ENCODE measurements around the gene LMOD1.
"Not testable (repeated sequence)": the region's sequence is repeated elsewhere in the genome, so short reads cannot be mapped to it uniquely, and the experiment has no call there.

The LMOD1 gene

GRCh38 chr1:201890806-201891450 lies 55.4 kb downstream of the LMOD1 start:
- DNase-seq = no peak

DNA sequence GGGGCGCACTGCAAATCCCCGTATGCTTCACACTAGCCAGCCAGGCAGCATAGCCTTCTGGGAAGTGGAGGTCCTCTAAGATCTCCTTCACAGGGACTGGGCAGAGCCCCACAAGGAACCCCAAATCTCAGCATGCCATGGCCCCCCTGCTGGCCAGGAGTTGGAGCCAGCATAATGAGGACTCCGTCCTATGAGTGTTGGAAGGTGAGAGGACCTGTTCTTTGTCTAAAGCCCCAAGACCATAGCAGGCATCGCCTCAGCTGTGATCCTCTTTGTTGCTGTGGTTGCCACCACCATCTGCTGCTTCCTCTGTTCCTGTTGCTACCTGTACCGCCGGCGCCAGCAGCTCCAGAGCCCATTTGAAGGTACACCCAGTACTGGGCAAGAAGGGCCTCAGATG lies 56.1 kb downstream of the LMOD1 start:
- DNase-seq = no peak

- no peak for DNase-seq
Measured at GRCh38 chr1:201889090-201889968, 57.0 kb downstream of the LMOD1 start.

DNA sequence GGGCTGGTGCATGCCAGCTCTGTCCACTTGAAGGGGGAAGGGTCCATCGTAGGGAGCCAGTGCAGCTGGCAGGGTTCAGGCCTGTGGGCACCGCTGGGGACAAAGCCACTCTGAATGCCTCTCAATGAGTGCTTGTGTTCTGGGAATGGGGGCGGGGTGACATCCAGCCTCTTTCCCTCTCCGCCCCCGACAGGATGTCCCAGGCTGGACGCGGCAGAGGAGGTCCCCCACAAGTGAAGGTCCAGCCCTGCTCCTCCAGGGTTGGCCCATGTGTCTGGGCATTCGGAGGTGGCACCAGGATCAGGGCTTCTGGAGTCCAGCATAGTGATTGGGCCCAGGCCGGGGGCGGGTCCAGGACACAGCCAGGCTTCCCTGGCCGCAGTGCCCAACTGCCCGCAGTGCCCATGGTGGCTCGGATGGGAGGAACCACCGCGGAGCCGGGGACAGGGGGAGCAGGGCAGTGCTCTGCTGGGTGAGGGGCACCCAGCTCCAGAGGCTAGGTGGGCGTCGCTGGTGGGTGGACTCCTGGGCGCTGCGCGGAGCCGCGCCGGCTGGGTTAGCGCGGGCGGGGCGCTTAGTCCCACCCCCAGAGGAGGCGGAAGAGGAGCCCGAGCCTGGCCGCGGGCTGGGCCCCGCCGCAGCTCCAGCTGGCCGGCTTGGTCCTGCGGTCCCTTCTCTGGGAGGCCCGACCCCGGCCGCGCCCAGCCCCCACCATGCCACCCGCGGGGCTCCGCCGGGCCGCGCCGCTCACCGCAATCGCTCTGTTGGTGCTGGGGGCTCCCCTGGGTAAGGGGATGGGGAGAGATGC lies 57.9 kb downstream of the LMOD1 start, which contains the start of gene SHISA4:
SHISA4 (plus strand) TSS at position 617 of the 808 bp plus-strand sequence; CDS start at position 714, 97 bp downstream.
- DNase-seq = no peak

DNA sequence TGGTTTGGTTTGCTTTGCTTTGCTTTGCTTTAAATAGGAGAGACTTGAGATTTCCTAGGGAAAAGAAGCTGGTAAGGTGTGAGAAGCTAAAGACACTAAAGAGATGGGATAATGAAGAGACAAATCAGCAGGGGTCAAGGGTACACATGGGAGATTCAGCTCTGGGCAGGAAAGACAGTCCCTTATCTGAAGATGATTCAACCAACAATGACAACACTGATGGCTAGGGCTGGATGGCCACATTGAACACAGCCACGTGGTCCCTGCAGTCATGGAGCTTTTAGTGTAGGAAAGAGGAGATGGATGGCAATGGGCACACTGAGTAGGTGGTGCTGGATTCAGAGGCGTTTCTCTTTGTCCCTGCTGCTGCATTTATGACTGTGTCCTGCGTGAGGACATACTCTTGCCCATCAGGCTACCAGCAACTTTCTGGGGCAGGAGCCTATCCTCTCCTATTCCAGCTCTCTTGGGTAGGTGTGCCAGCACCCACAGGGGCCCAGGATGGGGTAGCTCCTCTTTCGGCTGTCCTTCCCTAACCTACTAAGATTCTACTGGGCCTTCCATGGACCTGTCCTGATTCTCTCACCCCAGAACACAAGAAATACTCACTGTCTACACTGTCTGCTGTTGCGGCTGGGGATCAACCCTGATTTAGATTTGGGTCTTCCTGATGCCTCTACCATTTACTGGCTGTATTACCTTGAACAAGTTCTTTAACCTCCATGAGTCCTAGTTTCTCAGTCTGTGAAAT lies 59.1 kb downstream of the LMOD1 start:
- DNase-seq = no peak

GRCh38 chr1:201886103-201886885 lies 60.1 kb downstream of the LMOD1 start:
- no peak for DNase-seq

GRCh38 chr1:201885531-201886075 lies 60.7 kb downstream of the LMOD1 start:
- no peak for DNase-seq

DNA sequence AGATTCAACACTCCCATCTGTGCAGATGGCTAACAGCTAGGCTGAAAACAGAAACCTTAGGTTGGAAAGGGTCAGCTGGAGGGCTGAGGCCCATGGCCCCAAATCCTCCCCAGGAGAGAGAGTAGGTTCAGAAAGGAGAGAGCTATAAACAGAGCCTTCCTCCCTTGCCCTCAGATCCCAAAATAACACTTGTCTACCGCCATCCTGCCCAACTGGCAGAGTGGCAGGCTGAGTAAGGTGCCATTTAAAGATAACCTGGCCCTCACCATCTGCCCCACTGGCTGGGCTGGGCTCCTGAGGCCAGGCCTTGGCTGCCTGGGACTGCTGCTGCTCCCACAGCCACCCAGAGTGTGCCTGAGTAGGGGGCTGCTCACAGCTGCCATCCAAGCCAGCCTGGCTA lies 61.9 kb downstream of the LMOD1 start:
- DNase-seq = no peak

GRCh38 chr1:201883786-201884185 lies 62.6 kb downstream of the LMOD1 start:
- no peak for DNase-seq

GRCh38 chr1:201883266-201883665 lies 63.1 kb downstream of the LMOD1 start:
- no peak for DNase-seq

- no peak for DNase-seq
Measured at GRCh38 chr1:201882665-201883132, 63.6 kb downstream of the LMOD1 start.

DNA sequence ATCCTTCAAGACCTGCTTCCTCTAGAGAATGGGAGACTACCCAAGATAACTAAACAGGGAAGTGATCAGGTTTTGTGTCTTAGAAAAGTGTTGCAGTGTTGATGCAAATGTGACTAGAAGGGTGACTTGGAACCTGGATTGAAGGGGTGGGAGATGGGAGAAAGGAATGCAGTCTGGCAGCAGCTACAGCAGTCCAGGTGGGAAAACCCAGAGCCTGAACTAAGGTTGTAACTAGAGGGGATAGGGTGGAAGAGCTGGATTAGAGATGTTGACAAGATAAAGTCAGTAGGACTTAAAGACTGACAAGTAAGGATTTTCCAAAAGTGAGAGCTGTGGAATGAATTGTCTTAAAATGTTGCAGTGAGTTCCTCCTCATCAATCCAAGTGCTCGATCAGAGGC lies 64.7 kb downstream of the LMOD1 start:
- no peak for DNase-seq

DNA sequence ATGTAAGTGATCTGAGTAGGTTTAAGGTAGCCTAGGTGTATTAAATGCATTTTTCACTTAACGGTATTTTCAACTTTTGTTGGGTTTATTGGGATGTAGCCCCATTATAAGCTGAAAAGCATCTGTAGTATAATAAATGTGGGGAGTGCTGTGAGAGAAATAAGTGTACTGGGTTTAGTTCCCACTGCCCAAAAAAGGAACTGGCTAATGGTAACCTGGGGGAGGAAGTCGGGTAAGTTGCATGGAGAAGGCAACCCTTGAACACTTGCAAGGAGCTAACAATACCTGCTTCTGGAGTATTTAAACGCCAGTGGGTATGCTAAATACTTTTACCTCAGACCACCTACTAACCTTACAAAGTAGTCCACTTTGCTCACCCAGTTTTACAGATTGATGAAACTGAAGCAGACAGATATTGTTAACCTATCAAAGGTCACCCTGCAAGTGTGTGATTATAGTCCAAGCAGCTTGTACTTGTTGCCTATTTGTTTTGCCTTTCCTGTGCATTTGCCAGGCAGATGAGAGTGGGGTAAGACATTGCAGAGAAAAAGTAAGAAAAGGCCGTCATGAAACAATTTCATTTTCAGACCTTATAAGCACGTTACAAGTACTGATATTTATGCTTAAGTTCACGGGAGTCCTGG lies 65.3 kb downstream of the LMOD1 start:
- no peak for DNase-seq

DNA sequence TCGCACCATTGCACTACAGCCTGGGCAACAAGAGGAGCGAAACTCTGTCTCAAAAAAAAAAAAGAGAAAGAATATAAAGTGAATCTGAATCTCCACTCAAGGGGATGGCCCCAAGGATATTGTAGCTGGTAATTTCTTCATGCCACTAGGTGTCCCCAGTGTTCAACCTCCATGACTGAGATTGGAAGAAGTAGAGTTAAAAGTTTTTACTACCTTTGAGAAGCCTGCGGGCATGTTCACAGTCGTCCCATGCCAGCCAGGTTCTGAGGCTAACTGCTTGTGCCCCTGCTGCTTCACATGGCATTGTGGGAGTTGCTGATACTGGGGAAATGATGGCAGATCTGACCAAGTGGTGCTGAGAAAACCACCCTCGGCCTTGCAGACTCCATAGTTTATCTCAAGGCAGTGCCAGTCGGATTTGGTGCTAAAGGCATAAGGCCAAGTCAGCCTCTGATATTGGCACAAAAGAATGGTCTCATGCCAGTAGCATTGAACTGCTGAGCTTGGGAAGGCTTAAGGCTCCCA lies 68.4 kb downstream of the LMOD1 start:
- no peak for DNase-seq

DNA sequence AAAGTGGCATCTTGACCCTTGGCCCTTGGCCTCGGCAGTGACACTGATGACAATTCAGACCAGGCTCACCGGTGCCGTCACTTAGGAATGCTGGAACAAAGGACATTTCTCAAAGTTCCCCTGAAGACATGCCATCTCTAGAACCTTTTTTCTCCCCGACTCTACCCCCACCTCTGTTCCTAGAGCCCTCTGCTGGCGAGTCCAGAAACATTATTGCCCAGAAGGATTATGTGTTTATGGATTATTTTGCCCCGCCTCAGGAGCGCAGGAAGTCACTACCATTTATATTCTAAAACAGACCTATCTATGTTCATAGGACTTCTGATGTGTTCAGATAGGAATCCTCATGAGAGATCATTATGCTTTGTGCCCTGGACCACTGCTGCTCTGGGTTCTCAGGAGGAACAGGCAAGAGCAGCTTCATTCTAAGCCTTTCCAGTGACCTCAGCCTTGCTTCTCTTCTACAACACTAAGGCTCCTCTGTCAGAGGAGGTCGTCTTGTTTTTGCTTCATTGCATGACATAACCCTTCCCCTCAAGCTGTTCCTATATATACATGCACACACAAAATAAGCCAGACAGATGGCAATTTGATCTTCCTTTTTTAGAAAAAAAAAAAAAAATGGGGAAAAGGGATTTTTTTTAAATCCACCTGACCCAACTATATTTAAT lies 70.1 kb downstream of the LMOD1 start:
- DNase-seq = no peak

- no peak for DNase-seq
Measured at GRCh38 chr1:201874672-201875071, 71.7 kb downstream of the LMOD1 start.

DNA sequence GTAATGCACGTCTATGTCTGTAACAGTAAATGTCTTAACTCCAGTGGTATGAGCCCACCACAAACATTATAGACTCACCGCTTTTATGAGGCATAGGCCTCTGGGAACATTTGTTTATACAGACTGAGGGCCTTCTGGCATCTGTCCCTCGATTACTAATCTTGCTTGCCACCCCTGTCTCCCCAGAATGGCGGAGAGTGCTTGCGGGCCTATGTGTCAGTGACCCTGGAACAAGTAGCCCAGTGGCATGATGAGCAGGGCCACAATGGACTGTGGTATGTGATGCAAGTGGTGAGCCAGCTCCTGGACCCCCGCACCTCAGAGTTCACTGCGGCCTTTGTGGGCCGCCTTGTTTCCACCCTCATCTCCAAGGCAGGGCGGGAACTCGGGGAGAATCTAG lies 76.0 kb downstream of the LMOD1 start:
- no peak for DNase-seq

GRCh38 chr1:201861448-201861847 lies 84.9 kb downstream of the LMOD1 start:
- DNase-seq = no peak

GRCh38 chr1:201859424-201859823 lies 86.9 kb downstream of the LMOD1 start:
- no peak for DNase-seq

- not testable (repeated sequence) for DNase-seq
Measured at GRCh38 chr1:201856722-201857121, 89.6 kb downstream of the LMOD1 start.
